Spleen (tissue), 11 donors: Measurements from ENCODE around the gene SMO. TPM values are rescaled to one million over a fixed set of nuclear protein-coding genes. Genes with fewer than 3 reads are reported as not detected.

Experiments used
- DNase-seq: peaks from one replicate; pipeline ENCODE4 v3.0.0-alpha.2; 2020
- H3K27ac ChIP-seq, 8 donors: fragments of 200-600 bp; sonication (generic) in 7 of 8; 1 replicate in 4 of 8; 2 replicates in 4 of 8; pipeline versions ENCODE4 v1.5.0 to v1.8.0; 2016 to 2021; ENCODE audit warnings: inconsistent platforms in 4 of 8, mild to moderate bottlenecking in 4 of 8, moderate library complexity in 1 of 8
- H3K27me3 ChIP-seq, 7 donors: fragments of 200-600 bp; sonication (generic) in 6 of 7; replicated peaks in 1 of 7; 1 replicate in 4 of 7; 2 replicates in 3 of 7; pipeline versions ENCODE4 v1.5.0 to v1.8.0; 2016 to 2021; ENCODE audit warnings: inconsistent platforms in 3 of 7, mild to moderate bottlenecking in 1 of 7
- H3K36me3 ChIP-seq, 6 donors: fragments of 200-600 bp; sonication (generic) in 5 of 6; 1 replicate in 4 of 6; 2 replicates in 2 of 6; pipeline versions ENCODE4 v1.5.0 to v1.8.0; 2016 to 2021; ENCODE audit warnings: inconsistent platforms in 2 of 6
- H3K4me1 ChIP-seq, 6 donors: fragments of 200-600 bp; sonication (generic) in 5 of 6; 1 replicate in 3 of 6; 2 replicates in 3 of 6; pipeline versions ENCODE4 v1.5.0 to v1.8.0; 2016 to 2021; ENCODE audit warnings: inconsistent platforms in 3 of 6
- H3K4me3 ChIP-seq, 8 donors: fragments of 200-600 bp; sonication (generic) in 7 of 8; 1 replicate in 4 of 8; 2 replicates in 4 of 8; pipeline versions ENCODE4 v1.5.0 to v1.8.0; 2016 to 2021; ENCODE audit warnings: inconsistent platforms in 4 of 8, mild to moderate bottlenecking in 4 of 8, moderate library complexity in 2 of 8
- H3K9me3 ChIP-seq, 8 donors: fragments of 200-600 bp; sonication (generic) in 7 of 8; 1 replicate in 4 of 8; 2 replicates in 4 of 8; pipeline versions ENCODE4 v1.5.0 to v1.8.0; 2016 to 2021; ENCODE audit warnings: inconsistent platforms in 4 of 8
- CTCF ChIP-seq, 11 experiments: fragments of 200-600 bp in 7 of 11; fragments of 450-650 bp in 4 of 11; sonication (generic) in 4 of 11; IDR thresholded peaks in 8 of 11; conservative IDR thresholded peaks in 3 of 11; 1 replicate in 7 of 11; 2 replicates in 4 of 11; pipeline versions ENCODE4 v1.4.0 to v1.8.0; 2016 to 2021; ENCODE audit warnings: antibody characterized with exemption in 11 of 11, inconsistent platforms in 4 of 11, mild to moderate bottlenecking in 1 of 11
- POLR2A ChIP-seq, 3 donors: fragments of 450-650 bp; IDR thresholded peaks; one replicate each; pipeline ENCODE4 v1.5.1; 2017; ENCODE audit warnings: antibody characterized with exemption in 3 of 3, mild to moderate bottlenecking in 1 of 3
- POLR2AphosphoS5 ChIP-seq, 3 donors: sonication (generic); formaldehyde crosslinking; IDR thresholded peaks; one replicate each; pipeline ENCODE4 v1.5.1; 2017; ENCODE audit warnings: antibody characterized with exemption in 3 of 3
- WGBS, 5 donors: extraction: QIAGEN DNeasy Blood & Tissue Kit in 3 of 5; methylation state at CpG; one replicate each; pipeline versions ENCODE4 v1.1.5 to v1.1.7; 2013 to 2018; 5-methylcytosine and 5-hydroxymethylcytosine counted together
- intact Hi-C: fragments of 100-400 bp; cut with DNase I; formaldehyde crosslinking; loops from one replicate; pipeline ENCODE4 v1.15.0; 2023; ENCODE audit warnings: low total_unique reads
- polyA plus RNA-seq, 3 donors: library from polyadenylated mRNA; stranded (reverse); fragments of 200-250 nt; gene quantifications; one replicate each; pipeline ENCODE4 v1.2.1, GENCODE V29; 2013
- total RNA-seq, 7 donors: library from RNA; depleted of rRNA in 3 of 7; stranded (reverse); fragments of >200 nt in 3 of 7; fragmentation: NEBNext Ultra II Directional in 4 of 7; extraction: Animal tissue kit (Norgen Biotek cat#: 25700) in 4 of 7; gene quantifications; one replicate each; pipeline versions ENCODE4 v1.1.0 to v1.2.1, GENCODE V29; 2016 to 2021
- donor health status: healthy with polysubstance abuse.
- donor health status: DM: no; HTN: no; CAD: no; lungs with moderate emphysema.
- donor health status: DM: no; HTN: no; CAD: no.
- donor health status: Bipolar disorder and iron deficiency.
- donor health status: healthy.
- donor health status: DM: no; HTN: no; CAD: no.
- donor health status: DM: yes; HTN: yes; CAD: no.

The SMO gene
- total and polyA plus RNA-seq, 10 donors = 1.4 to 4.7 (median 2.8) TPM

GRCh38 chr7:129228633-129229032 is 40.2 kb downstream of the SMO start:
- H3K27me3 ChIP-seq = no peaks in the 10 kb centered on the region
- WGBS, 5 donors = 93 to 98% (median 97%) methylated on average over 2 of the region's 2 CpGs
- H3K4me3 ChIP-seq = no peak overlapping the region
- no peak for DNase-seq
- H3K36me3 ChIP-seq = no peaks in the 10 kb centered on the region
- intact Hi-C loops = loop anchor here (10.0 kb wide), 2 partner anchors 46 to 246 kb away; no protein-coding TSS in a partner anchor
- TF ChIP-seq POLR2AphosphoS5 (IDR thresholded peaks at IDR 0.05) (no peak), POLR2A (IDR thresholded peaks at IDR 0.05) (no peak), CTCF (IDR thresholded peaks at IDR 0.05 in 8 of 11, conservative IDR thresholded peaks at IDR 0.05 in 3 of 11) (no peak)
- H3K27ac ChIP-seq = no peak overlapping the region
- H3K9me3 ChIP-seq = no peaks in the 10 kb centered on the region
- H3K4me1 ChIP-seq = peaks cover 4 to 35% (median 19%) of the 10 kb centered on the region in 6 donors

GRCh38 chr7:129231666-129232065 is 43.2 kb downstream of the SMO start:
- no peak for TF ChIP-seq CTCF (IDR thresholded peaks at IDR 0.05 in 8 of 11, conservative IDR thresholded peaks at IDR 0.05 in 3 of 11)
- DNase-seq = no peak
- Histone ChIP-seq H3K4me1 (peaks cover 0 to 13% (median 1%) of the 10 kb centered on the region in 6 donors), H3K27me3 (no peaks in the 10 kb centered on the region), H3K27ac (no peak overlapping the region), H3K36me3 (no peaks in the 10 kb centered on the region), H3K9me3 (no peaks in the 10 kb centered on the region), H3K4me3 (no peak overlapping the region)
- intact Hi-C loops = no loop called here
- 52 to 96% (median 81%) methylated on average over 5 of the region's 5 CpGs for WGBS, 5 donors

GRCh38 chr7:129238546-129238945 is 50.1 kb downstream of the SMO start:
- Histone ChIP-seq H3K27me3 (no peaks in the 10 kb centered on the region), H3K4me3 (no peak overlapping the region), H3K27ac (no peak overlapping the region), H3K4me1 (peaks cover 0 to 3% (median 0%) of the 10 kb centered on the region in 6 donors), H3K9me3 (no peaks in the 10 kb centered on the region), H3K36me3 (peaks cover 0 to 4% (median 0%) of the 10 kb centered on the region in 6 donors)
- intact Hi-C loops = no loop called here
- no peak for TF ChIP-seq POLR2AphosphoS5 (IDR thresholded peaks at IDR 0.05)
- no peak for TF ChIP-seq CTCF (IDR thresholded peaks at IDR 0.05 in 8 of 11, conservative IDR thresholded peaks at IDR 0.05 in 3 of 11)
- TF ChIP-seq POLR2A (IDR thresholded peaks at IDR 0.05) = no peak
- WGBS, 5 donors = 84 to 90% (median 85%) methylated on average over 8 of the region's 8 CpGs
- no peak for DNase-seq

- no peak overlapping the region for H3K27ac ChIP-seq
- H3K4me3 ChIP-seq = no peak overlapping the region
- peaks cover 0 to 4% (median 0%) of the 10 kb centered on the region in 6 donors for H3K36me3 ChIP-seq
- 94 to 97% (median 95%) methylated on average over 10 of the region's 10 CpGs for WGBS, 5 donors
- TF ChIP-seq CTCF (IDR thresholded peaks at IDR 0.05 in 8 of 11, conservative IDR thresholded peaks at IDR 0.05 in 3 of 11) = no peak
- H3K27me3 ChIP-seq = no peaks in the 10 kb centered on the region
- H3K4me1 ChIP-seq = peaks cover 0 to 3% (median 0%) of the 10 kb centered on the region in 6 donors
- no peaks in the 10 kb centered on the region for H3K9me3 ChIP-seq
- intact Hi-C loops = no loop called here
- DNase-seq = no peak
These were observed 51.8 kb downstream of the SMO start for GRCh38 chr7:129240119-129240820.
